Activated T-helper 1 cell treated with anti-CD3 and anti-CD28 coated beads, Interleukin-12 subunit alpha, Interleukin-12 subunit beta, Interleukin-2, Interleukin-4 antibody, amounts not matched to agents 30 ng/mL and 10 ng/mL and 1 ng/mL, durations not matched to agents 14 hours and 24 hours and 36 hours (primary cell): ENCODE results near the gene HIC2. TPM values are rescaled to one million over a fixed set of nuclear protein-coding genes. Genes with fewer than 3 reads are reported as not detected.
"Not testable (repeated sequence)": the region's sequence is repeated elsewhere in the genome, so short reads cannot be mapped to it uniquely, and the experiment has no call there.

Source experiments
- DNase-seq: peaks from one replicate; pipeline ENCODE4 v3.0.0; 2021; ENCODE audit warnings: low spot score
- H3K27ac Mint-ChIP-seq: one replicate; pipeline ENCODE4 v1.8.0; 2021; ENCODE audit warnings: mild to moderate bottlenecking, mixed read lengths
- H3K27me3 Mint-ChIP-seq: one replicate; pipeline ENCODE4 v1.8.0; 2022; ENCODE audit warnings: mild to moderate bottlenecking, moderate library complexity, mixed read lengths; ENCODE audit not compliant: insufficient read depth
- H3K36me3 Mint-ChIP-seq: one replicate; pipeline ENCODE4 v1.8.0; 2021; ENCODE audit warnings: low read depth, mixed read lengths
- H3K4me1 Mint-ChIP-seq: one replicate; pipeline ENCODE4 v1.8.0; 2021; ENCODE audit warnings: low read depth, mixed read lengths
- H3K4me3 Mint-ChIP-seq: one replicate; pipeline ENCODE4 v1.8.0; 2021; ENCODE audit warnings: mild to moderate bottlenecking, moderate library complexity, mixed read lengths
- H3K9me3 Mint-ChIP-seq: one replicate; pipeline ENCODE4 v1.8.0; 2021; ENCODE audit warnings: mixed read lengths
- intact Hi-C: fragments of 100-400 bp; cut with micrococcal nuclease; formaldehyde crosslinking; loops from one replicate; pipeline ENCODE4 v1.15.1; 2024
- total RNA-seq: library from RNA; stranded (reverse); gene quantifications from 2 replicates; pipeline ENCODE4 v1.2.3, GENCODE V29; 2022

Gene HIC2
- 5.7 and 6.2 TPM in 2 replicates for total RNA-seq

GRCh38 chr22:21417227-21417746, at the start of gene HIC2:
Gene HIC2, plus strand, starts transcription at chr22:21417371. Its CDS starts 25,461 bp downstream, at chr22:21442832.
- H3K27ac Mint-ChIP-seq, DNase-seq, H3K9me3 Mint-ChIP-seq, H3K4me1 Mint-ChIP-seq, intact Hi-C loops, H3K36me3 Mint-ChIP-seq, H3K27me3 Mint-ChIP-seq: not testable (repeated sequence)
- H3K4me3 Mint-ChIP-seq: peak within 1 kb of the TSS; percentile 58

GRCh38 chr22:21368603-21369310, 48.4 kb upstream of the HIC2 start:
- H3K27ac Mint-ChIP-seq, H3K4me1 Mint-ChIP-seq, H3K36me3 Mint-ChIP-seq, H3K9me3 Mint-ChIP-seq, H3K27me3 Mint-ChIP-seq, intact Hi-C loops, H3K4me3 Mint-ChIP-seq, DNase-seq: not testable (repeated sequence)

DNA sequence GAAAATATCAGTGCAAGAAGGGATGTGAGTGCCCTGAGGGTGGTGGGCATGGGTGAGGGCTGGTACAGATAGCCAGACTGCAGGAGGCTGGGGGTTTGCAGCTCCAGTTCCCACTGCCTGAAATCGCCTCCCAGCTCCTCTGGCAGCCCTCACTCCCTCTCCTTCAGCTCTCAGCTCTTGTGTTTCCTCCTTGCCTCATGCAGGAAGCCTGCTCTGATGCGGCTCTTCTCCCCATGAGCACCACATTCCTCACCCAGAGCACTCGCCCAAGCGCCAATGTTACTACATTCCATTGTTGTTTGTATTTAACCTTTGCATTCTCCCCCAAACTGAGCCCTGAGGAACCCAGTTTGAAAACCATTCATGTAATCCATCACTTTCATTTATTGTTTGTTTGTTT, 41.3 kb upstream of the HIC2 start:
- DNase-seq, intact Hi-C loops, H3K36me3 Mint-ChIP-seq, H3K27me3 Mint-ChIP-seq, H3K9me3 Mint-ChIP-seq, H3K27ac Mint-ChIP-seq, H3K4me1 Mint-ChIP-seq, H3K4me3 Mint-ChIP-seq: not testable (repeated sequence)

DNA sequence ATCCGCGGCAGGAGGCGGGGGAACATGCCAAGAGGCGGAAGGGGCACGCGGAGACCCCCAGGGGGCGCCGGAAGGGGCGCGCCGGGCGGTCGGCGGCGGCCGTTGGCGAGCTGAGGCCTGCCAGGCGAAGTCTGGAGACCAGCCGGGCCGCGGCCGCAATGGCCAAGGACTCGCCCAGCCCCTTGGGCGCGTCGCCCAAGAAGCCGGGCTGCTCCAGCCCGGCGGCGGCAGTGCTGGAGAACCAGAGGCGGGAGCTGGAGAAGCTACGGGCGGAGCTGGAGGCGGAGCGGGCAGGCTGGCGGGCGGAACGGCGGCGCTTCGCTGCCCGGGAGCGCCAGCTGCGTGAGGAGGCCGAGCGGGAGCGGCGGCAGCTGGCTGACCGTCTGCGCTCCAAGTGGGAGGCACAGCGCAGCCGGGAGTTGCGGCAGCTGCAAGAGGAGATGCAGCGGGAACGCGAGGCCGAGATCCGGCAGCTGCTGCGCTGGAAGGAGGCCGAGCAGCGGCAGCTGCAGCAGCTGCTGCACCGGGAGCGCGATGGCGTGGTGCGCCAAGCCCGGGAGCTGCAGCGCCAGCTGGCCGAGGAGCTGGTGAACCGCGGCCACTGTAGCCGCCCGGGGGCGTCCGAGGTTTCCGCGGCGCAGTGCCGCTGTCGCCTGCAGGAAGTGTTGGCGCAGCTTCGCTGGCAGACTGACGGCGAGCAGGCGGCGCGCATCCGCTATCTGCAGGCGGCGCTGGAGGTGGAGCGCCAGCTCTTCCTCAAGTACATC, 33.3 kb upstream of the HIC2 start, which contains the start of gene RIMBP3B:
Gene RIMBP3B, plus strand, starts transcription at position 51 of the 767 bp plus-strand sequence. Its CDS starts 108 bp downstream, at position 159.
- H3K36me3 Mint-ChIP-seq, H3K27me3 Mint-ChIP-seq, H3K9me3 Mint-ChIP-seq, intact Hi-C loops, DNase-seq, H3K4me1 Mint-ChIP-seq, H3K4me3 Mint-ChIP-seq, H3K27ac Mint-ChIP-seq: not testable (repeated sequence)

- H3K27me3 Mint-ChIP-seq, DNase-seq, H3K4me3 Mint-ChIP-seq, intact Hi-C loops, H3K9me3 Mint-ChIP-seq, H3K4me1 Mint-ChIP-seq, H3K27ac Mint-ChIP-seq, H3K36me3 Mint-ChIP-seq: not testable (repeated sequence)
These were observed 32.5 kb upstream of the HIC2 start for GRCh38 chr22:21384468-21385357.

DNA sequence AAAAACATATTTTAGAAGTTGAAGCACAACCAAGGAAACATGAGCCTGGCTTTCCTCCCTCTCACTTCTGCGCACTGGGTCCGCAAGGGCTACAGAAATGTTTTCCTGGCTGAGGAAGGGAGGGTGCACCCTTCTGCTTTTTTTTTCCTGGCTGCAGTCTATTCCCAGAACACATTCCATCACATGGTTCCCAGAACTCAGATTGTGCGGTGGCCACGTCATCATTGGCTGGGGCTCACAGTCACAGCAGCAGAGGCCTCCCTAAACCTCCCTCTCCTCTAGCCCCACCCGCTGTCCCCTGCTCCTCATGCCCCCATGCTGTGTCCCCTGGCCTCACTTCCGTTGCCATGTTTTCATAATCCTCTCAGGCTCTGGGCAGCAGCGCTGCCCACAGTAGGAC, 27.7 kb upstream of the HIC2 start:
- H3K27me3 Mint-ChIP-seq, intact Hi-C loops, H3K36me3 Mint-ChIP-seq, H3K9me3 Mint-ChIP-seq, DNase-seq, H3K4me3 Mint-ChIP-seq, H3K4me1 Mint-ChIP-seq, H3K27ac Mint-ChIP-seq: not testable (repeated sequence)

DNA sequence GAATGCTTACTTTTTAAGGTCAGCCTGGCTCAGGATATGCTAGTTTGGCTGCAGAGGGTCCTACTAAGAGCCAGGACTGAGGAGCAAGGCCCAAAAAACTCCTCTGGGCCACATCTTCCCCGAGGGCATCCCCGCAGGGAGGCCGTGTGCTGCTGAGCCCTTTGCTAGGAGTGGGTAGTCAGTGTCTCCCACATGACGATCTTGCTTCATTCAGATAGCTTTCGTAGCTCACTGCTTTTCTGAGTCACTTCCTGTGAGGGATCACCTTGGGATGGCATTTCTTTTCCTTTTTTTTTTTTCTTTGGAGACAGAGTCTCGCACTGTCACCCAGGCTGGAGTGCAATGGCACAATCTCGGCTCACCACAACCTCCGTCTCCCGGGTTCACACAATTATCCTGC, 27.2 kb upstream of the HIC2 start:
- H3K27ac Mint-ChIP-seq, H3K4me3 Mint-ChIP-seq, H3K9me3 Mint-ChIP-seq, DNase-seq, H3K4me1 Mint-ChIP-seq, H3K36me3 Mint-ChIP-seq, intact Hi-C loops, H3K27me3 Mint-ChIP-seq: not testable (repeated sequence)

DNA sequence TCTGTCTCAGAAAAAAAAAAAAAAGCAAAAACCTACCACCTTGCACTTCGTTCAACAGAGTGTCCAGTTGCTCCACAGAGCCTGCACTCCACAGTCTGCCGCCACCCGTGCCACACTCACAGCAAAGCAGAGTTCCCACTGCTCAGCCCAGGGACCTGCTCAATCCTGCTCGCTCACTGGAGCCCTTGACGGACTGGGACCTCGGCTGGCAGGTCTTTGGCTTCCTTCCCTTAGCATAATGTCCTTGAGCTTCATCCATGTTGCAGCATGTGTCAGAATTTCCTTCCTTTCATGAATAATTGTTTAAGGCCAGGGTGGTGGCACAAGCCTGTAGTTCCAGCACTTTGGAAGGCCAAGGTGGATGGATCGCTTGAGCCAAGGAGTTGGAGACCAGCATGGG, 22.6 kb upstream of the HIC2 start:
- not testable (repeated sequence) for H3K4me3 Mint-ChIP-seq

GRCh38 chr22:21401197-21401969, 15.8 kb upstream of the HIC2 start:
- intact Hi-C loops, H3K36me3 Mint-ChIP-seq, H3K4me3 Mint-ChIP-seq, H3K9me3 Mint-ChIP-seq, DNase-seq, H3K27me3 Mint-ChIP-seq, H3K4me1 Mint-ChIP-seq, H3K27ac Mint-ChIP-seq: not testable (repeated sequence)

More for the DNA sequence above, 22.6 kb upstream of the HIC2 start:
- intact Hi-C loops, H3K27me3 Mint-ChIP-seq, H3K36me3 Mint-ChIP-seq, H3K4me1 Mint-ChIP-seq, H3K9me3 Mint-ChIP-seq, H3K27ac Mint-ChIP-seq, DNase-seq: not testable (repeated sequence)

- H3K4me3 Mint-ChIP-seq, DNase-seq, H3K9me3 Mint-ChIP-seq, intact Hi-C loops, H3K36me3 Mint-ChIP-seq, H3K27ac Mint-ChIP-seq, H3K4me1 Mint-ChIP-seq, H3K27me3 Mint-ChIP-seq: not testable (repeated sequence)
These were observed 14.3 kb upstream of the HIC2 start for GRCh38 chr22:21402763-21403314.

GRCh38 chr22:21407139-21407538, 10.0 kb upstream of the HIC2 start:
- intact Hi-C loops, H3K9me3 Mint-ChIP-seq, H3K27me3 Mint-ChIP-seq, H3K27ac Mint-ChIP-seq, DNase-seq, H3K4me1 Mint-ChIP-seq, H3K4me3 Mint-ChIP-seq, H3K36me3 Mint-ChIP-seq: not testable (repeated sequence)

DNA sequence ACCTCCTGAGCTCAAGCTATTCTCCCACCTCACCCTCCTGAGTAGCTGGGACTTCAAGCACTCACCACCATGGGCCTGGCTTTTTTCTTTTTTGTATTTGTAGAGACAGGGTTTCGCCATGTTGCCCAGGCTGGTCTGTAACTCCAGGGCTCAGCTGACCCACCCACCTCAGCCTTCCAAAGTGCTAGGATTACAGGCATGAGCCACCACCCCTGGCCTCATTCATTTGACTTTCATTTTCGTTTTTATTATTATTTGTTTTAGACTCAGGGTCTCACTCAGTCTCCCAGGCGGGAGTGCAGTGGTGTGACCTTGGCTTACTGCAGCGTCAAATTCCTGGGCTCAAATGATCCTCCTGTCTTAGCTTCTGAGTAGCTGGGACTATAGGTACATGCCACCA, 9.4 kb upstream of the HIC2 start:
- intact Hi-C loops, H3K27me3 Mint-ChIP-seq: not testable (repeated sequence)

More for the DNA sequence above, 9.4 kb upstream of the HIC2 start:
- DNase-seq, H3K4me1 Mint-ChIP-seq, H3K27ac Mint-ChIP-seq, H3K36me3 Mint-ChIP-seq, H3K9me3 Mint-ChIP-seq, H3K4me3 Mint-ChIP-seq: not testable (repeated sequence)
